Pancreas (tissue), 10 donors: Measurements from ENCODE around the gene COL5A3. TPM values are rescaled to one million over a fixed set of nuclear protein-coding genes. Genes with fewer than 3 reads are reported as not detected.

Experiments used
- ATAC-seq, 4 donors: fragments of 200-7000 bp; cut with Tn5 transposase; one replicate each; pipeline versions ENCODE4 v1.8.0 to v1.9.1; 2020; ENCODE audit warnings: mild to moderate bottlenecking in 4 of 4, moderate library complexity in 4 of 4
- DNase-seq, 6 donors: peaks; one replicate each; pipeline ENCODE4 v3.0.0-alpha.2; 2020
- FAIRE-seq: peaks from 2 replicates; lab custom pipeline; 2012; peaks lifted over from hg19 to GRCh38; lab: Jason Lieb, UNC
- H3K27ac ChIP-seq, 4 donors: fragments of 200-600 bp; sonication (generic); 1 replicate in 3 of 4; 2 replicates in 1 of 4; pipeline versions ENCODE4 v1.5.0 to v1.8.0; 2020
- H3K27me3 ChIP-seq, 4 donors: fragments of 200-600 bp; one replicate each; pipeline ENCODE4 v1.8.0; 2021
- H3K36me3 ChIP-seq, 3 donors: fragments of 200-600 bp; sonication (generic) in 1 of 3; one replicate each; pipeline versions ENCODE4 v1.5.0 to v1.8.0; 2020 to 2021
- H3K4me1 ChIP-seq, 3 donors: fragments of 200-600 bp; one replicate each; pipeline ENCODE4 v1.8.0; 2021
- H3K4me3 ChIP-seq, 4 donors: fragments of 200-600 bp; sonication (generic) in 2 of 4; one replicate each; pipeline versions ENCODE4 v1.5.0 to v1.8.0; 2020 to 2021
- H3K9me3 ChIP-seq, 4 donors: fragments of 200-600 bp; one replicate each; pipeline ENCODE4 v1.8.0; 2021
- WGBS, 2 donors: extraction: QIAGEN DNeasy Blood & Tissue Kit; methylation state at CpG; one replicate each; pipeline ENCODE4 v1.1.7; 2013; 5-methylcytosine and 5-hydroxymethylcytosine counted together
- intact Hi-C, 3 donors: fragments of 100-400 bp; cut with DNase I; formaldehyde crosslinking; loops; one replicate each; pipeline versions ENCODE4 v1.11.1 to v1.14.2; 2022
- polyA plus RNA-seq, 2 donors: library from polyadenylated mRNA; stranded (reverse); fragments of 200-250 nt; gene quantifications; one replicate each; pipeline ENCODE4 v1.2.3, GENCODE V29; 2013
- total RNA-seq, 6 donors: library from RNA; stranded (reverse); fragmentation: NEBNext Ultra II Directional in 4 of 6; extraction: Animal tissue kit (Norgen Biotek cat#: 25700) in 4 of 6; gene quantifications; one replicate each; pipeline versions ENCODE4 v1.2.1 to v1.2.4, GENCODE V29; 2021 to 2023
- TF ChIP-seq, protein P1 (sequence below), 4 donors: fragments of 200-600 bp; sonication (generic) in 3 of 4; IDR thresholded peaks; one replicate each; pipeline versions ENCODE4 v1.5.0 to v1.8.0; 2021; ENCODE audit warnings: antibody characterized with exemption in 4 of 4
- donor health status: healthy with polysubstance abuse.
- donor health status: DM: no; HTN: no; CAD: no; lungs with moderate emphysema.
- donor health status: DM: no; HTN: no; CAD: no.
- donor health status: control.
- donor health status: control.
- donor health status: Bipolar disorder and iron deficiency.
- donor health status: DM: yes; HTN: yes; CAD: no.
- donor health status: DM: no; HTN: no; CAD: no.
- donor health status: DM: no; HTN: no; CAD: no.
- donor health status: DM: yes; HTN: yes; CAD: no.

COL5A3 gene
- total and polyA plus RNA-seq, 8 donors: 1.0 to 8.7 (median 2.8) TPM

DNA sequence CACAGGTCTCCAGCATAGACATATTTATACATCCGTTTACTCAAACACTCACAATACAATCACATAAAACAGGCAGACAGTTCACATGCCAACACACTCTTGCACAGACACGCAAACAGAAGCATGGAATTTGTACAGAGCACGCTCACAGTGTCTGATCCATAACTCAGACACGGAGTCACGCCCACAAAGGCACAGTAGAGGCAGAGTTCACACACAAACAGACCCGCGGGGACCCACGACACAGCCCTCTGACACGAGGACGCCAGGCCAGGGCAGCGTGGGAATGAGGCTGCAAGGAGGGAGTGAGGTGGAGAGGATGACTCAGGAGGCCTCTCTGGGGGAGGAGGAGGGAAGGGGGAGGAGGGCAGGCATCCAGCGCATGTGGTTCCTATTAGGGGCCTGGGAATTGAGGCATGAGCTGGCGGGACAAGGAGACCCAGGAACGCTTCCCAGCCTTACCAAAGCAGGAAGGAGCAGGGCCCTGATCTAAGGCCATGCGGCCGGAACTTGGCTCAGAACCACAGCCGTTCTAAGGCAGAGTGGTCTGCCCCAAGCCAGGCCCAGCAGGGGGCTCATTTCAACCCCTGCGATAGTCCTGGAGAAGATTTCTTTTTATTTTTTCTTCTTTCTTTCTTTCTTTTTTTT is 64.9 kb downstream of the COL5A3 start:
- DNase-seq: peak in 4 of 6 donors; percentile 29 to 46 (median 40)
- WGBS, 2 donors: 37 to 40% methylated on average over 18 of the region's 18 CpGs
- H3K27ac ChIP-seq: no peak overlapping the region

DNA sequence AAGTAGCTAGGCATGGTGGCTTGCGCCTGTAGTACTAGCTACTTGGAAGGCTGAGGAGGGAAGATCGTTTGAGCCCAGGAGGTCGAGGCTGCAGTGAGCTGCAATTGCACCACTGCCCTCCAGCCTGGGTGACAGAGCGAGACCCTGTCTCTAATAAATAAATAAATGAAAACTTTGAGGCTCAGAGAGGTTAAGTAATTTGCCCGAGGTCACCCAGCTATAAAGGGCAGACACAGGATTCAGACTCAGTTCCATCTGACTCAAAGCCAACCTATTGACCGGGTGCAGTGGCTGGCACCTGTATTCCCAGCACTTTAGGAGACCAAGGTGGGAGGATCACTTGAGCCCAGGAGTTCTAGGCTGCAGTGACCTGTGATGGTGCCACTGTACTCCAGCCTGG is 66.6 kb downstream of the COL5A3 start:
- DNase-seq (no peak), FAIRE-seq (no peak), ATAC-seq (no peak)
- TF ChIP-seq, protein P1, sequence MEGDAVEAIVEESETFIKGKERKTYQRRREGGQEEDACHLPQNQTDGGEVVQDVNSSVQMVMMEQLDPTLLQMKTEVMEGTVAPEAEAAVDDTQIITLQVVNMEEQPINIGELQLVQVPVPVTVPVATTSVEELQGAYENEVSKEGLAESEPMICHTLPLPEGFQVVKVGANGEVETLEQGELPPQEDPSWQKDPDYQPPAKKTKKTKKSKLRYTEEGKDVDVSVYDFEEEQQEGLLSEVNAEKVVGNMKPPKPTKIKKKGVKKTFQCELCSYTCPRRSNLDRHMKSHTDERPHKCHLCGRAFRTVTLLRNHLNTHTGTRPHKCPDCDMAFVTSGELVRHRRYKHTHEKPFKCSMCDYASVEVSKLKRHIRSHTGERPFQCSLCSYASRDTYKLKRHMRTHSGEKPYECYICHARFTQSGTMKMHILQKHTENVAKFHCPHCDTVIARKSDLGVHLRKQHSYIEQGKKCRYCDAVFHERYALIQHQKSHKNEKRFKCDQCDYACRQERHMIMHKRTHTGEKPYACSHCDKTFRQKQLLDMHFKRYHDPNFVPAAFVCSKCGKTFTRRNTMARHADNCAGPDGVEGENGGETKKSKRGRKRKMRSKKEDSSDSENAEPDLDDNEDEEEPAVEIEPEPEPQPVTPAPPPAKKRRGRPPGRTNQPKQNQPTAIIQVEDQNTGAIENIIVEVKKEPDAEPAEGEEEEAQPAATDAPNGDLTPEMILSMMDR (IDR thresholded peaks at IDR 0.05): no peak
- no peak overlapping the region for H3K27ac ChIP-seq
- 53 to 68% methylated on average over 6 of the region's 6 CpGs for WGBS, 2 donors
- intact Hi-C loops: loop anchor here in 1 of 3 donors (10.0 kb wide), 1 partner anchor 171 kb away; the partner anchor contains the start of genes EIF3G and P2RY11
- no peak overlapping the region for H3K4me3 ChIP-seq
- H3K36me3 ChIP-seq: no peaks in the 10 kb centered on the region
- H3K4me1 ChIP-seq: no peaks in the 10 kb centered on the region
- no peaks in the 10 kb centered on the region for H3K9me3 ChIP-seq
- H3K27me3 ChIP-seq: no peaks in the 10 kb centered on the region

More for the DNA sequence above, 64.9 kb downstream of the COL5A3 start:
- H3K9me3 ChIP-seq: no peaks in the 10 kb centered on the region
- H3K27me3 ChIP-seq: no peaks in the 10 kb centered on the region
- ATAC-seq: peak in 3 of 4 donors; percentile 72 to 83 (median 74)
- TF ChIP-seq, protein P1 (IDR thresholded peaks at IDR 0.05): no peak
- no peaks in the 10 kb centered on the region for H3K4me1 ChIP-seq
- no peaks in the 10 kb centered on the region for H3K36me3 ChIP-seq
- no peak overlapping the region for H3K4me3 ChIP-seq
- FAIRE-seq: no peak
- intact Hi-C loops: loop anchor here in 1 of 3 donors (10.0 kb wide), 1 partner anchor 169 kb away; the partner anchor contains the start of genes EIF3G and P2RY11

DNA sequence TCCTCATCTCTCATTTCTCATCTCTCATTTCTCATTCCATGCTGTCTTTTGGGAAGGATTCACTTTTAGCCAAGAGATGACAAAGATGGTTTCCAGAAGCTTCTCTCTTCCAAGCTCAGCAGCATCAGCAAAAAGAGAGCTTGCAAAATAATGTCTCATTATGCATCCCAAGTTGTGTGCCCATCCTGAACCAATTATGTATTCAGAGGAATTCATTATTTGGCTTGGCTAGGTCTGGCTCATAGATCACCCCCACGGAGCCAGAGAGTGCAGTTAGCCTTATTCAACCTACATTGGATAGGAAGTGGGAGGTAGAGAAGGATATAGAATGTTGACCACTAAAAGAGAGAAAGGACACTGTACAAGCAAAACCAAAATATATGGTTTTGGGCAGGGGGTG is 68.6 kb downstream of the COL5A3 start:
- intact Hi-C loops: loop anchor here in 1 of 3 donors (10.0 kb wide), 1 partner anchor 173 kb away; the partner anchor contains the start of genes EIF3G and P2RY11
- TF ChIP-seq, protein P1 (IDR thresholded peaks at IDR 0.05): no peak
- WGBS, 2 donors: 30 to 46% methylated on average over 1 of the region's 1 CpG
- Histone ChIP-seq H3K4me3 (no peak overlapping the region), H3K36me3 (no peaks in the 10 kb centered on the region), H3K9me3 (no peaks in the 10 kb centered on the region), H3K27ac (no peak overlapping the region), H3K27me3 (no peaks in the 10 kb centered on the region), H3K4me1 (no peaks in the 10 kb centered on the region)
- no peak for DNase-seq
- FAIRE-seq: no peak
- ATAC-seq: no peak

DNA sequence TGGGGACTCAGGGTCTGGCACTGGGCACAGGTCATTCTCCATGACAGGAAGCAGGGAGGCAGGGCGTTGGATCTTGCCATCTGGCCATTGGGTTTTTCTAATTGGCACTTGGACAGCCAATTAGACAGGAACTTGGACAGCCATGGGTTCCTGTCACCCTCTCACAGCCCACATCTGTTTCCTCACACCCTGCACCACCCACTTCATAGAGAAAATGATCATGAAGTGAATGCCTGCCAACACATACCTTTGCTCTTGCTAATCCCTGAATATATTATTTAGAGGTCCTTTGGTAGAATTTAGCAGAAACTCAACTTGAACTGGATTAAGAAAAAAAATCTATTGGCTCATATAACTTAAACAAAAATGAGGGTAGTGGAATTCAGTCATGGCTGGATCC is 69.1 kb downstream of the COL5A3 start:
- Histone ChIP-seq H3K4me1 (no peaks in the 10 kb centered on the region), H3K4me3 (no peak overlapping the region), H3K36me3 (no peaks in the 10 kb centered on the region), H3K27ac (no peak overlapping the region), H3K27me3 (no peaks in the 10 kb centered on the region), H3K9me3 (no peaks in the 10 kb centered on the region)
- WGBS, 2 donors: 41 to 44% methylated on average over 1 of the region's 1 CpG
- ATAC-seq (no peak), FAIRE-seq (no peak), DNase-seq (no peak)
- TF ChIP-seq, protein P1 (IDR thresholded peaks at IDR 0.05): no peak
- intact Hi-C loops: loop anchor here in 1 of 3 donors (10.0 kb wide), 1 partner anchor 174 kb away; the partner anchor contains the start of genes EIF3G and P2RY11

DNA sequence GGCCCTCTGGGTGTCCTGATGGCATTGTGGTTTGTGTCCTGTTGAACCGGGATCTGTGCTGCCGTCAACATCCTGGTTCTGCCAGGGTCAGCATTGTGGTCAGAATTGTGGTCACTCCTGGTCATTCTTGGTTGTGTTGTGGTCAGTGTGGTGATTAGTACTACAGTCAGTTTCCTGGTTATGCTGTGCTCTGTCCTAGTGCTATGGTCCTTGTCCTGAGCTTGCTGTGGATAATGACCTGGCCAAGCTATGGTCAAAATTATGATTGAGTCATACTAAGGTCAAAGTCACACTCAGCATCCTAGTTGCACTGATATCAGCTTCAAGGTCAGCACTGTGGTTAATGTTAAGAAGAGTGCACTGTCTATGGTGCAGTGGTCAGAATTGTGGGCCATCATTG is 69.5 kb downstream of the COL5A3 start:
- Histone ChIP-seq H3K4me3 (no peak overlapping the region), H3K27ac (no peak overlapping the region), H3K36me3 (no peaks in the 10 kb centered on the region), H3K4me1 (no peaks in the 10 kb centered on the region), H3K27me3 (no peaks in the 10 kb centered on the region), H3K9me3 (no peaks in the 10 kb centered on the region)
- WGBS, 2 donors: 54 to 66% methylated on average over 2 of the region's 2 CpGs
- no peak for DNase-seq
- ATAC-seq: no peak
- FAIRE-seq: no peak
- intact Hi-C loops: loop anchor here in 1 of 3 donors (10.0 kb wide), 1 partner anchor 174 kb away; the partner anchor contains the start of genes EIF3G and P2RY11
- TF ChIP-seq, protein P1 (IDR thresholded peaks at IDR 0.05): no peak
